ENCODE results near the gene SMAD1.

The SMAD1 gene

DNA sequence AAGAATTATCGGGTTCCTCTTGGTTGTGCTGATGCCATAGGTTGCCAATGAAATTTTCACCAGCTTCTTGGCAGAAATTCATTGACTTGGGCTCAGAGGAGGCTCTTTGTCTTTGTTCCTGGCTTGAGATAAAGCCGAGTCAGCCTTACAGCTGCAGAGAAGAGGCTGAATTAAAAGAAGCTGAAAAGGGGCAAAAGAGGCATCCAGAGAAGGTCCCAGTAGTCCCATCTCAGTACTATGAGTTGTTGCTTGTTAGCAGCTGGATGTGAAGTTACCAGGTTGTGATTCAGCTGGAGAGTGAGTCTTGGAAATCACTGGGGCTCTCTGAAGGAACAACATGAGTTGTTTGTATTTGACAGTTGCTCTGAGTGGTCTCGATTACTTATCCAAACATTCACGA lies 59.7 kb downstream of the SMAD1 start:
- peaks cover 11% of the 10 kb centered on the region for H3K36me3 ChIP-seq (ENCODE audit: low read depth)
- TF ChIP-seq, protein P1, sequence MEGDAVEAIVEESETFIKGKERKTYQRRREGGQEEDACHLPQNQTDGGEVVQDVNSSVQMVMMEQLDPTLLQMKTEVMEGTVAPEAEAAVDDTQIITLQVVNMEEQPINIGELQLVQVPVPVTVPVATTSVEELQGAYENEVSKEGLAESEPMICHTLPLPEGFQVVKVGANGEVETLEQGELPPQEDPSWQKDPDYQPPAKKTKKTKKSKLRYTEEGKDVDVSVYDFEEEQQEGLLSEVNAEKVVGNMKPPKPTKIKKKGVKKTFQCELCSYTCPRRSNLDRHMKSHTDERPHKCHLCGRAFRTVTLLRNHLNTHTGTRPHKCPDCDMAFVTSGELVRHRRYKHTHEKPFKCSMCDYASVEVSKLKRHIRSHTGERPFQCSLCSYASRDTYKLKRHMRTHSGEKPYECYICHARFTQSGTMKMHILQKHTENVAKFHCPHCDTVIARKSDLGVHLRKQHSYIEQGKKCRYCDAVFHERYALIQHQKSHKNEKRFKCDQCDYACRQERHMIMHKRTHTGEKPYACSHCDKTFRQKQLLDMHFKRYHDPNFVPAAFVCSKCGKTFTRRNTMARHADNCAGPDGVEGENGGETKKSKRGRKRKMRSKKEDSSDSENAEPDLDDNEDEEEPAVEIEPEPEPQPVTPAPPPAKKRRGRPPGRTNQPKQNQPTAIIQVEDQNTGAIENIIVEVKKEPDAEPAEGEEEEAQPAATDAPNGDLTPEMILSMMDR (IDR thresholded peaks at IDR 0.05; ENCODE audit: poor library complexity, severe bottlenecking): no peak
- no peak overlapping the region for H3K27ac ChIP-seq (ENCODE audit: poor library complexity, severe bottlenecking)
- no peaks in the 10 kb centered on the region for H3K9me3 ChIP-seq (ENCODE audit: severe bottlenecking)
- no peak for DNase-seq (ENCODE audit: low spot score)
- no peak for ATAC-seq (ENCODE audit: low read depth)
- peaks cover 16% of the 10 kb centered on the region for H3K4me1 ChIP-seq (ENCODE audit: insufficient read depth, poor library complexity, severe bottlenecking)
- H3K4me3 ChIP-seq (ENCODE audit: severe bottlenecking): no peak overlapping the region
- H3K27me3 ChIP-seq (ENCODE audit: insufficient read depth, poor library complexity, severe bottlenecking): no peaks in the 10 kb centered on the region

DNA sequence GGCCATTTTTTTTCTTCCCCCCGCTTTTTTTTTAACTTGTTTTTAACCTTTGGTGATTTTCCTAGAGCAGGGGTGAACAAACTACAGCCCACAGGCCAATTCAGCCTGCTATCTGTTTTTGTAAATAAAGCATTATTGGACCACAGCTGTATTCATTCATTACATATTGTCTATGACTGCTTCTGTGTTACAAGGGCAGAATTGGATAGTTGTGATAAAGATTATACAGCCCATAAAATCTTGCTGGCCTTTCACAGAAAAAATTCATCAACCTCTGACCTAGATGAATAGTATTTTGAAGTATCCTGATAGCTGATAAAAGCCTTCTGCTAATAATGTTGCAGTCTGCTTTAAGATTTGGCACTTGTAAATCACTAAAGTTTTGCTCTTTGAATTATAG lies 63.4 kb downstream of the SMAD1 start:
- H3K27me3 ChIP-seq (ENCODE audit: insufficient read depth, poor library complexity, severe bottlenecking): no peaks in the 10 kb centered on the region
- DNase-seq (ENCODE audit: low spot score): no peak
- no peak overlapping the region for H3K4me3 ChIP-seq (ENCODE audit: severe bottlenecking)
- no peak for ATAC-seq (ENCODE audit: low read depth)
- H3K36me3 ChIP-seq (ENCODE audit: low read depth): peaks cover 30% of the 10 kb centered on the region
- H3K4me1 ChIP-seq (ENCODE audit: insufficient read depth, poor library complexity, severe bottlenecking): peaks cover 23% of the 10 kb centered on the region
- TF ChIP-seq, protein P1 (IDR thresholded peaks at IDR 0.05; ENCODE audit: poor library complexity, severe bottlenecking): no peak
- H3K9me3 ChIP-seq (ENCODE audit: severe bottlenecking): no peaks in the 10 kb centered on the region
- H3K27ac ChIP-seq (ENCODE audit: poor library complexity, severe bottlenecking): peak overlapping the region; percentile 95

DNA sequence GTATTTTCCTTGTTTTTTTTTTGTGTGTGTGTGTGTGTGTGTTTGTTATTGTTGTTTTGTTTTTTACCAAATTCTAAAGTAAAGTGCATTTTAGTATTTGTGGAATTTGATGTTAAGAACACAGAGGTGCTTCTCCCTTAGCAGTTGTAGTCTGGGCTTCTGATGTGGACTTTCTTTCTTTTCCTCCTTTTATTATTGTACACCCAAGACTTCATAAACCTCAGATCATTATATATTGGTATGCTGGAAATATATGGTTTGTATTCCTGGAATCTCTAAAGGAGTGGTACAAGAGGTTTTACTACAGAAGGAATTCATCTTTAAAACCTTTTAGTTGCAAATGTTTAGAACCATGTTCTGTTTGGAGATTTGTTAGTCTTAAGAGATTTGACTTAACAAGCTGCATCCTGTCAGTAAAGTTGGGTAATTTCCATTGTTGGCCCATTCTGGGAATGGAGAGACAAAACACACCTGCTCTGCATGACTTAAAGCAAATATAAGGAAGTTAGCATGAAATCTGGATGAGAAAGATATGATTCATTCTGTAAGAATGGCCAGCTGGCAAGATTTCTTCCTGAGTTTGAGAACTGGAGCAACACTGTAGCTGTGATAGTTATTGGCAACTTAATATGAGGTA lies 64.0 kb downstream of the SMAD1 start:
- TF ChIP-seq, protein P1 (IDR thresholded peaks at IDR 0.05; ENCODE audit: poor library complexity, severe bottlenecking): no peak
- Histone ChIP-seq H3K9me3 (ENCODE audit: severe bottlenecking) (no peaks in the 10 kb centered on the region), H3K4me1 (ENCODE audit: insufficient read depth, poor library complexity, severe bottlenecking) (peaks cover 23% of the 10 kb centered on the region), H3K36me3 (ENCODE audit: low read depth) (peaks cover 30% of the 10 kb centered on the region), H3K4me3 (ENCODE audit: severe bottlenecking) (no peak overlapping the region), H3K27ac (ENCODE audit: poor library complexity, severe bottlenecking) (peak overlapping the region; percentile 95), H3K27me3 (ENCODE audit: insufficient read depth, poor library complexity, severe bottlenecking) (no peaks in the 10 kb centered on the region)
- ATAC-seq (ENCODE audit: low read depth): peak; percentile 96
- no peak for DNase-seq (ENCODE audit: low spot score)

DNA sequence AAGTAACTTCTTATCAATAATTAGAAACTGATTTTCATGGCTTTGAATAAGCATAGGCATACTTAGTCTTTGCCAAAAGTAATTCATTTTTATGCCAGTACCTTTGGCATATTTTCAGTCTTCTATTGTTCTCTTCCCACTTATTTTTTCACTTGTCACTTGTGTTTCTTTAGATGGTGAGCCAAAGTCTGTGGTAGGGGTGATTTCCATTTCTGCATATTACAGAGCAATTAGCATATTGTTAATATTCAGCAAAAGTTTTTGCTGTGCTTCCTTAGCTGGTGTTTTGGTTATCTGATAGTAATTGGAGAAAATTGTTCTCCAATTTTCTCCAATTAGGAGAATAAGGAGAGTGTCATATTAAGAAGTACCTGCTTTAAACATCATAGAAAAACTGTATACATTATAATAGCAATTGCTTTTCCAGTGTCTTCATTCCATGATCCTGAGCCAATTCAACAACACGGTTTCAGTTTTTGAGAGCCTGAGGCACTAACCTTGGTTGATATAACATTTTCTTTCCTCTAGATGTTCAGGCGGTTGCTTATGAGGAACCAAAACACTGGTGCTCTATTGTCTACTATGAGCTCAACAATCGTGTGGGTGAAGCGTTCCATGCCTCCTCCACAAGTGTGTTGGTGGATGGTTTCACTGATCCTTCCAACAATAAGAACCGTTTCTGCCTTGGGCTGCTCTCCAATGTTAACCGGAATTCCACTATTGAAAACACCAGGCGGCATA lies 64.7 kb downstream of the SMAD1 start:
- H3K27ac ChIP-seq (ENCODE audit: poor library complexity, severe bottlenecking): peak overlapping the region; percentile 95
- ATAC-seq (ENCODE audit: low read depth): no peak; the same call in 2 of the 3 replicates
- H3K36me3 ChIP-seq (ENCODE audit: low read depth): peaks cover 30% of the 10 kb centered on the region
- H3K9me3 ChIP-seq (ENCODE audit: severe bottlenecking): no peaks in the 10 kb centered on the region
- H3K4me1 ChIP-seq (ENCODE audit: insufficient read depth, poor library complexity, severe bottlenecking): peaks cover 23% of the 10 kb centered on the region
- no peaks in the 10 kb centered on the region for H3K27me3 ChIP-seq (ENCODE audit: insufficient read depth, poor library complexity, severe bottlenecking)
- TF ChIP-seq, protein P1 (IDR thresholded peaks at IDR 0.05; ENCODE audit: poor library complexity, severe bottlenecking): no peak
- DNase-seq (ENCODE audit: low spot score): no peak
- H3K4me3 ChIP-seq (ENCODE audit: severe bottlenecking): no peak overlapping the region

DNA sequence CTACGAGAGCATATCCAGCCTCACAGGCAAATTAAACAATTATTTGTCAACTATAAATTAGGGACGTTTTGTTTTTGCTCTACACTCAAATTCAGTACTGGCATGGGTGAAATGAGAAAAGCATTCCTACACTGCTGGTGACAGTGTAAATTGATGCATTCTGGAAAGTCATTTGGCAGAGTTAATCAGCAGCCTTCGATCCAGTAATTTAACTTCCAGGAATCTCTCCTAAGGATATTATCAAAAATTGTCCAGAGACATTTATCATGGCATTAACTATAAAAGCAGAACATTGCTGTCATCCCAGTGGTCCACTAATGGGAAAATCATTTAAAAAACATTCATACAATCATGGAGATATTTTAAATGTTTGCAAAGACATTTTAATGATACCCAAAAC lies 70.0 kb downstream of the SMAD1 start:
- peaks cover 12% of the 10 kb centered on the region for H3K4me1 ChIP-seq (ENCODE audit: insufficient read depth, poor library complexity, severe bottlenecking)
- TF ChIP-seq, protein P1 (IDR thresholded peaks at IDR 0.05; ENCODE audit: poor library complexity, severe bottlenecking): no peak
- DNase-seq (ENCODE audit: low spot score): no peak
- ATAC-seq (ENCODE audit: low read depth): no peak
- no peaks in the 10 kb centered on the region for H3K9me3 ChIP-seq (ENCODE audit: severe bottlenecking)
- no peaks in the 10 kb centered on the region for H3K27me3 ChIP-seq (ENCODE audit: insufficient read depth, poor library complexity, severe bottlenecking)
- peaks cover 36% of the 10 kb centered on the region for H3K36me3 ChIP-seq (ENCODE audit: low read depth)
- H3K27ac ChIP-seq (ENCODE audit: poor library complexity, severe bottlenecking): no peak overlapping the region
- H3K4me3 ChIP-seq (ENCODE audit: severe bottlenecking): no peak overlapping the region
